NCI-H146 treated with DMSO at 0.1 percent for 48 hours (cell line): ENCODE results near the gene MTERF1.
"Not testable (repeated sequence)": the region's sequence is repeated elsewhere in the genome, so short reads cannot be mapped to it uniquely, and the experiment has no call there.

ENCODE experiments used
- DNase-seq: peaks from one replicate; lab custom pipeline; 2025; ENCODE audit not compliant: unreplicated experiment; lab: John Stamatoyannopoulos, UW

The MTERF1 gene

GRCh38 chr7:91880413-91881241, at the start of gene MTERF1:
Gene MTERF1, minus strand, starts transcription at chr7:91880702. Its CDS starts 619 bp downstream, at chr7:91880083.
- peak; percentile 90 for DNase-seq

- DNase-seq = no peak
These were observed 49.0 kb upstream of the MTERF1 start for GRCh38 chr7:91929463-91929862.

- DNase-seq = no peak
These were observed 47.4 kb upstream of the MTERF1 start for GRCh38 chr7:91927912-91928311.

- no peak for DNase-seq
These were observed 42.4 kb upstream of the MTERF1 start for GRCh38 chr7:91922857-91923256.

GRCh38 chr7:91918356-91918755, 37.9 kb upstream of the MTERF1 start:
- no peak for DNase-seq

- DNase-seq = no peak
These were observed 35.5 kb upstream of the MTERF1 start for GRCh38 chr7:91916051-91916440.

- DNase-seq = no peak
These were observed 35.0 kb upstream of the MTERF1 start for GRCh38 chr7:91915401-91916050.

- no peak for DNase-seq
These were observed 33.1 kb upstream of the MTERF1 start for GRCh38 chr7:91913612-91914011.

GRCh38 chr7:91912494-91912893, 32.0 kb upstream of the MTERF1 start:
- no peak for DNase-seq

- DNase-seq = no peak
These were observed 30.6 kb upstream of the MTERF1 start for GRCh38 chr7:91911121-91911520.

- DNase-seq = no peak
These were observed 29.7 kb upstream of the MTERF1 start for GRCh38 chr7:91910171-91910570.

GRCh38 chr7:91899563-91899962, 19.1 kb upstream of the MTERF1 start:
- DNase-seq = no peak

- no peak for DNase-seq
These were observed 17.9 kb upstream of the MTERF1 start for GRCh38 chr7:91898240-91898992.

GRCh38 chr7:91894781-91895480, 14.4 kb upstream of the MTERF1 start:
- DNase-seq = no peak

GRCh38 chr7:91893699-91894098, 13.2 kb upstream of the MTERF1 start:
- not testable (repeated sequence) for DNase-seq

- DNase-seq = peak; percentile 47
These were observed 12.4 kb upstream of the MTERF1 start for GRCh38 chr7:91892821-91893340.

GRCh38 chr7:91892099-91892705, 11.7 kb upstream of the MTERF1 start:
- peak; percentile 29 for DNase-seq

GRCh38 chr7:91888271-91889175, 8.0 kb upstream of the MTERF1 start:
- not testable (repeated sequence) for DNase-seq
